ENCODE results near the gene DLX1. TPM values are rescaled to one million over a fixed set of nuclear protein-coding genes. Genes with fewer than 3 reads are reported as not detected.

DLX1 gene
- total RNA-seq, 2 experiments from 2014 or later, result not detected

DNA sequence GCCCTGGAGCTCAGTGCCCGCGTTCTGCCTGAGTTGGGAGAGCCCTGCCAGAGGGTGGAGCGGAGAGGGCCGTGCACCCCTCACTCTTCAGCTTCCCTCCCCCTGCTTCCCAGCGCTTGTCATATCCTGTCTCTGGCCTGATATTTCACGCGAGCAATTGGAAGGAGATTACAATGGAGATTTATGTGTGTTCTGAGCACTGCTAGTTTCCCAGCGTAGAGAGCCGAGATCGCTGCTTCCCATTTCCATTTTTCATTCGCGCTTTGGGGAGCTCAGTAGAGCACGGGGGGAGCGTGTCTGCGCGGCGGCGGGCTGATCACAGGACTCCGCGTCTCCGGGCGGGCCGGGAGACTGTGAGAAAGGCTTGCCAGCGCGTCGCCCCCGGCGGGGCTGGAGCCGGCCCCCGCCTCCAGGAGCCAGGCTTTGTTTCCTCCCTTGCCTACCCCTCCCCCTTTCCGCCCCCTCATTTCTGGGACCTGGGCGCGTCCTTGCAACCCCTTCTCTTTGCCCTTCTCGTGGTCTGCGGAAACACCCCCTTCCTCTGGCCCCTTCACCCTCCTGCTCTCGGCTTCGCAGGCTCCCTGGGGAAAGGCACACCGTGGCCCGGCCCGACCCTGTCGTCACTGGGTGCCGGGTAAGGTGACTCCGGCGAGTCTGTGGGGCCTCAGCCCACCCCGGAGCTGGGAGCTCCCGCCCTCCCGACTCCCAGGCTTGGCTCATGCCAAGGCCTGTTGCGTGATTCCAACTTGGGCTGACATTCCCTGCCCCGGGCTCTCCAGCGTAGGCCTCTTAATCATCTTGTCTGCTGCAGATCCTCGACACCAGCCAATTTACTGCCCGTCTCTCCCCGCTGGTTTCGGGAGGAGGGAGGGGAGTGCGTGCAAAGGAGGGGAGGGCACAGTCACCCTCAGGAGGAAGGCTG, 11.6 kb downstream of the DLX1 start:
- Mint-ChIP-seq H3K36me3 (ENCODE audit: low read depth) (no peaks in the 10 kb centered on the region), H3K4me1 (ENCODE audit: low read depth) (peaks cover 43% of the 10 kb centered on the region), H3K27me3 (peaks cover 76% of the 10 kb centered on the region), H3K4me3 (peak overlapping the region; percentile 64), H3K27ac (no peak overlapping the region), H3K9me3 (no peaks in the 10 kb centered on the region)
- intact Hi-C loops (cut with DNase I, micrococcal nuclease), result loop anchor here in 1 of 2 experiments (10.0 kb wide), 1 partner anchor 458 kb away; the partner anchor contains the start of gene PDK1
- Histone ChIP-seq H3K36me3 (ENCODE audit: insufficient read depth, low read length) (no peaks in the 10 kb centered on the region), H3K4me3 (ENCODE audit: low read length) (no peak overlapping the region), H3K9me3 (ENCODE audit: control insufficient read depth in 1 of 2, insufficient read depth in 1 of 2, low read length in 2 of 2) (peaks cover 9 to 74% of the 10 kb centered on the region in 2 experiments), H3K4me1 (ENCODE audit: insufficient read depth, low read length) (peaks cover 83% of the 10 kb centered on the region), H3K27ac (ENCODE audit: low read depth in 1 of 2, low read length in 2 of 2) (no peak overlapping the region), H3K27me3 (ENCODE audit: control insufficient read depth in 1 of 2, insufficient read depth in 2 of 2, low read length in 2 of 2) (peaks cover 95 to 99% of the 10 kb centered on the region in 2 experiments)
- DNase-seq (peak in 2 of 14 experiments; percentile 47 to 56), ATAC-seq (ENCODE audit: poor library complexity) (no peak)
- ChIA-PET CTCF (interaction anchor here (0.7 to 1.2 kb wide), 2 partner anchors 9 to 10 kb away, joined by 3 to 6 read pairs; no protein-coding TSS in a partner anchor), POLR2A (interaction anchor here (1.0 to 2.5 kb wide), 4 partner anchors 9 to 346 kb away, joined by 3 to 9 read pairs (median 3); partner anchors contain the start of gene DLX1)
- TF ChIP-seq, protein P1, sequence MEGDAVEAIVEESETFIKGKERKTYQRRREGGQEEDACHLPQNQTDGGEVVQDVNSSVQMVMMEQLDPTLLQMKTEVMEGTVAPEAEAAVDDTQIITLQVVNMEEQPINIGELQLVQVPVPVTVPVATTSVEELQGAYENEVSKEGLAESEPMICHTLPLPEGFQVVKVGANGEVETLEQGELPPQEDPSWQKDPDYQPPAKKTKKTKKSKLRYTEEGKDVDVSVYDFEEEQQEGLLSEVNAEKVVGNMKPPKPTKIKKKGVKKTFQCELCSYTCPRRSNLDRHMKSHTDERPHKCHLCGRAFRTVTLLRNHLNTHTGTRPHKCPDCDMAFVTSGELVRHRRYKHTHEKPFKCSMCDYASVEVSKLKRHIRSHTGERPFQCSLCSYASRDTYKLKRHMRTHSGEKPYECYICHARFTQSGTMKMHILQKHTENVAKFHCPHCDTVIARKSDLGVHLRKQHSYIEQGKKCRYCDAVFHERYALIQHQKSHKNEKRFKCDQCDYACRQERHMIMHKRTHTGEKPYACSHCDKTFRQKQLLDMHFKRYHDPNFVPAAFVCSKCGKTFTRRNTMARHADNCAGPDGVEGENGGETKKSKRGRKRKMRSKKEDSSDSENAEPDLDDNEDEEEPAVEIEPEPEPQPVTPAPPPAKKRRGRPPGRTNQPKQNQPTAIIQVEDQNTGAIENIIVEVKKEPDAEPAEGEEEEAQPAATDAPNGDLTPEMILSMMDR (IDR thresholded peaks at IDR 0.05), result no peak

DNA sequence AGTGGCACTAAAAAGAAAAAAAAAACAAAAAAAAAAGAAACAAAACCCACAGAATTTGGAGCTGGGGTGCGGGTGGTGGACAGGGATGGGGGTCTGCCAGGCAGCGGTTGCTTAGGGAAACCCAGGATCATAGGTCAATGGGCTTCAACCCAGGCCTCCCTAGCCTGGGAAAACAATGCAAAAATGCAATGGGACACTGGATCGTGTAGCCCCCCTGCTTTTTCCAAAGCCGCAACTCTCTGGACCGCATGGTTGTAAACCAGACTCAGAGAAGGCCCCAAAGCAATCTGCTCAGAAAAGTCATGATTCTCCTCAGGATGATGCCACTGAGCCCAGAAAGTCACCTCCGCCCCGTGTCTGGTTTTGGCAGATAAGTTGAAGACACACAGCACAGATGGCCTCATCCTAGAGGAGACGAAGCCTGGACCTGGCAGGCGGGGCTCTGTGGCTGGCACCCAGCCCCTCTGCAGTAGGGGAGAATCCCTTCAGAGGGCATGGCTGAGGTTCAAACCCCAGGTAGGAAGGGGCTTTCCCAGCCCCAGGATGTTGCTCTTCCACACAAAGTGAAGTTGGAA, 12.3 kb downstream of the DLX1 start:
- TF ChIP-seq, protein P1 (IDR thresholded peaks at IDR 0.05), result no peak
- Mint-ChIP-seq H3K27me3 (peaks cover 75% of the 10 kb centered on the region), H3K27ac (no peak overlapping the region)

DNA sequence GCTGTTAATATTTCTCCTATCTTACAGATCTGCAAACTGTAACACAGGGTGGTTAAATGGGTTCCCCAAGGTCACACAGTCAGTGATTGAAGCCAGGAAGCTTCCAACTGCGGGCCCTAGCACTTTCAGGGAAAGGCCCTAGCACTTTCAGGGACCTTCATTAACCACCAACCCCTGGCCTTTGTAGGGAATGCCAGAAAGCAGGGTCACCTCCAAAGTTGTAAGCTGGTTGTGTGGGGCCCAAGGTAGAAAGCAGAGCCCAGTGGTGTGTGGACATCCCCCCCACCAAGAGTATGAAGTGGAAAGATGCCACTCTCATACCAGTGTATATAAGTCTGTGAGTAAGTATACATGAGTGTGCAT, 13.0 kb downstream of the DLX1 start:
- Mint-ChIP-seq H3K9me3 (no peaks in the 10 kb centered on the region), H3K4me1 (ENCODE audit: low read depth) (peaks cover 55% of the 10 kb centered on the region), H3K4me3 (peak overlapping the region; percentile 64), H3K27ac (peak overlapping the region; percentile 3), H3K36me3 (ENCODE audit: low read depth) (no peaks in the 10 kb centered on the region), H3K27me3 (peaks cover 73% of the 10 kb centered on the region)
- Histone ChIP-seq H3K4me3 (ENCODE audit: low read length) (no peak overlapping the region), H3K36me3 (ENCODE audit: insufficient read depth, low read length) (no peaks in the 10 kb centered on the region), H3K27me3 (ENCODE audit: control insufficient read depth in 1 of 2, insufficient read depth in 2 of 2, low read length in 2 of 2) (peaks cover 94 to 99% of the 10 kb centered on the region in 2 experiments), H3K9me3 (ENCODE audit: control insufficient read depth in 1 of 2, insufficient read depth in 1 of 2, low read length in 2 of 2) (peaks cover 8 to 76% of the 10 kb centered on the region in 2 experiments), H3K4me1 (ENCODE audit: insufficient read depth, low read length) (peaks cover 92% of the 10 kb centered on the region), H3K27ac (ENCODE audit: low read depth in 1 of 2, low read length in 2 of 2) (no peak overlapping the region)
- TF ChIP-seq, protein P1 (IDR thresholded peaks at IDR 0.05), result no peak
- POLR2A ChIA-PET, result interaction anchor here (2.3 kb wide), 1 partner anchor 10 kb away, joined by 9 read pairs; no protein-coding TSS in a partner anchor
- ATAC-seq (ENCODE audit: poor library complexity), result no peak
- intact Hi-C loops (cut with DNase I, micrococcal nuclease), result loop anchor here in 1 of 2 experiments (10.0 kb wide), 1 partner anchor 457 kb away; the partner anchor contains the start of gene PDK1
- peak in 1 of 14 experiments; percentile 15 for DNase-seq
- CTCF ChIA-PET, result no interaction called here

More for the DNA sequence above, 12.3 kb downstream of the DLX1 start:
- Mint-ChIP-seq H3K4me1 (ENCODE audit: low read depth) (peaks cover 50% of the 10 kb centered on the region), H3K4me3 (peak overlapping the region; percentile 64), H3K36me3 (ENCODE audit: low read depth) (no peaks in the 10 kb centered on the region), H3K9me3 (no peaks in the 10 kb centered on the region)
- peak in 2 of 14 experiments; percentile 51 to 55 for DNase-seq
- H3K4me1 ChIP-seq (ENCODE audit: insufficient read depth, low read length), result peaks cover 90% of the 10 kb centered on the region
- H3K27ac ChIP-seq (ENCODE audit: low read depth in 1 of 2, low read length in 2 of 2), result no peak overlapping the region
- ChIA-PET CTCF (no interaction called here), POLR2A (interaction anchor here (2.3 kb wide), 1 partner anchor 10 kb away, joined by 9 read pairs; no protein-coding TSS in a partner anchor)
- peaks cover 94 to 99% of the 10 kb centered on the region in 2 experiments for H3K27me3 ChIP-seq (ENCODE audit: control insufficient read depth in 1 of 2, insufficient read depth in 2 of 2, low read length in 2 of 2)
- H3K9me3 ChIP-seq (ENCODE audit: control insufficient read depth in 1 of 2, insufficient read depth in 1 of 2, low read length in 2 of 2), result peaks cover 9 to 78% of the 10 kb centered on the region in 2 experiments
- H3K4me3 ChIP-seq (ENCODE audit: low read length), result no peak overlapping the region
- ATAC-seq (ENCODE audit: poor library complexity), result no peak
- no peaks in the 10 kb centered on the region for H3K36me3 ChIP-seq (ENCODE audit: insufficient read depth, low read length)
- intact Hi-C loops (cut with DNase I, micrococcal nuclease), result loop anchor here in 1 of 2 experiments (10.0 kb wide), 1 partner anchor 457 kb away; the partner anchor contains the start of gene PDK1

Measured in CD4-positive, alpha-beta T cell (primary cell).